Iris pigment epithelial cell (primary cell): ENCODE data around the gene NANOS2.

Source experiments
- DNase-seq: peaks from one replicate; pipeline ENCODE4 v3.0.0-alpha.2; 2011; ENCODE audit warnings: low read depth

The NANOS2 gene

DNA sequence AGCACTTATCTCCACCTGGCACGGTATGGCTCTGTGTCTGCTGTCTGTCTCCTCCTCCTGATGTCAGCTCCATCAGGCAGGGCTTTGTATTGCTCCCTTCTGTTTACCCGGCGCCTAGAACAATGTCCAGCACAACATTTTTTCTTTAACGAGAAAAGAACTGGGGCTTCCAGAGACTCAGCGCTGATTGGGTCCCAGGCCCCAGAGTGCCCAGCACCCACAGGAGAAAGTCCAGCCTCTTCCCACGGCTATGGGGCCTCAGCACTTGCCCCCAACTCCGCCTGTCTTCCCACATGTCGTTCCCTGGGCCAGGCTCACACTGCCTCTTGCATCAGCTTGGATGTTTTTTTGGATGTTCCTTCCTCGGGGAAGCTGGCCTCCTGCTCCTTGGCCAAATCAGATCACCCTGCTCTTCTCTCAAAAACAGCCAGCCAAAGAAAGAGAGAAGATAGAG lies 19.0 kb downstream of the NANOS2 start:
- no peak for DNase-seq

DNA sequence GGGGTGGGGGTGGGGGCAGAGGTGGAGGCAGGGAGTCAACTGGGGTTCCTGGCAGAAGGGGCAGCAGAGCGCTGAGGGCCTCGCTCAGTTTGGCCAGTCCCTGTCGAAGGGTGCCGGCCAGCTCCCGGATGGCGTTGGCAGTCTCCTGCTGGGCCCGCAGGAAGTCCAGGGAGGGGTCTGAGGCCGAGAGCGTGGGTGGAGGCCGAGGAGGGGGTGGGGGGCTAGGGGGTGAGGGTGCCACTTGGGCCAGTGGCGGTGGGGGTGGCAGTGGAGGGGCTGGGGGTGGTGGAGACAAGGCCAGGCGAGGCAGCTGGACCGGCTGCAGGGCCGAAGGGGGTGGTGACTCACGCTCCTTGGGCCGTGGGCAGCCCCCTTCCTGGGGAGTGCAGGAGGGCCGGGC lies 23.7 kb downstream of the NANOS2 start:
- DNase-seq: no peak

DNA sequence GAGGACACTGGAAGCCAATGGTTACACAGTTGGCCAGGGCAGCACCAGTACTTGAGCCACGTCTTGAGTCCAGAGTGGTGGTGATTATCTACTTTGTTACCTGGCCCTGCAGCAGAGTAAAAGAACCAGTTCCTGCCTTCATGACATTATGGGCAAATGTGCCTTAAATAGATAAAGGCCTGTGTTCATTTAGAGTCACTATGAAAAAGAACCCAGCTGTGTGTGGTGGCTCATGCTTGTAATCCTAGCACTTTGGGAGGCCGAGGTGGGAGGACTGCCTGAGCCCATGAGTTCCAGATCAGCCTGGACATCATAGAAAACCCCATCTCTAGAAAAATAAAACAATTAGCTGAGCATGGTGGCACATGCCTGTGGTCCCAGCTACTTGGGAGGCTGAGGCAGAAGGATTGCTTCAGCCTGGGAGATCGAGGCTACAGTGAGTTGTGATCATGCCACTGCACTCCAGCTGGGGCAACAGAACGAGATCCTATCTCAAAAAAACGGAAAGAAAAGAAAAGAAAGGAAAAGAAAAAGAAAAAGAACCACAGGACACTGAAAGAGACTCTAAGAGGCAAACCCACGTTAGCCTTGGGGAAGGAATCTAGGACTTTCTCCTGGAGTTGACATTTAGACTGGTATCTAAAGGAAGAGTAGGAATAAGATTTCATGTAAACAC lies 25.2 kb downstream of the NANOS2 start:
- DNase-seq: no peak

DNA sequence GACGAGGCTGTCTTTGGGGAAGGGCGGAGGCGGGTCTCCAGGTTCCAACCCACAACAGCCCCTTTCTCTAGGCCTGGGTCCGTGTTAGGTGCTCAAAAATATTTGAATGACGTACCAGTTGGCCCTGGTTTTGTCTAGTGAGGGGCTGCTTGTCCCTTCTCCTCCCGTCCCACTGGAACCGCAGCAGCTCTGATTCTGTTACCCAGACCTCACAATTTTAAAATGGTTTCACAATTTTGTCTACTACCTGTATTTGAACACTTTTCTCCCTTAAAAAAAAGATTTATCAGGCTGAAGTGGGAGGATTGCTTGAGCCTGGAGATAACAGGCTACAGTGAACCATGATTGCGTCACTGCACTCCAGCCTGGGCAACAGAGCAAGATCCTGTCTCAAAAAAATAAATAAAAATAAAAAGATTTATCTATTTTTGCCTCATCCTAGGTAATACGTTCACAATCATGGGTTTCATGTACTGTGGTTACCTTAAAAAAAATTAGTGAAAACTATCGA lies 27.3 kb downstream of the NANOS2 start:
- no peak for DNase-seq

DNA sequence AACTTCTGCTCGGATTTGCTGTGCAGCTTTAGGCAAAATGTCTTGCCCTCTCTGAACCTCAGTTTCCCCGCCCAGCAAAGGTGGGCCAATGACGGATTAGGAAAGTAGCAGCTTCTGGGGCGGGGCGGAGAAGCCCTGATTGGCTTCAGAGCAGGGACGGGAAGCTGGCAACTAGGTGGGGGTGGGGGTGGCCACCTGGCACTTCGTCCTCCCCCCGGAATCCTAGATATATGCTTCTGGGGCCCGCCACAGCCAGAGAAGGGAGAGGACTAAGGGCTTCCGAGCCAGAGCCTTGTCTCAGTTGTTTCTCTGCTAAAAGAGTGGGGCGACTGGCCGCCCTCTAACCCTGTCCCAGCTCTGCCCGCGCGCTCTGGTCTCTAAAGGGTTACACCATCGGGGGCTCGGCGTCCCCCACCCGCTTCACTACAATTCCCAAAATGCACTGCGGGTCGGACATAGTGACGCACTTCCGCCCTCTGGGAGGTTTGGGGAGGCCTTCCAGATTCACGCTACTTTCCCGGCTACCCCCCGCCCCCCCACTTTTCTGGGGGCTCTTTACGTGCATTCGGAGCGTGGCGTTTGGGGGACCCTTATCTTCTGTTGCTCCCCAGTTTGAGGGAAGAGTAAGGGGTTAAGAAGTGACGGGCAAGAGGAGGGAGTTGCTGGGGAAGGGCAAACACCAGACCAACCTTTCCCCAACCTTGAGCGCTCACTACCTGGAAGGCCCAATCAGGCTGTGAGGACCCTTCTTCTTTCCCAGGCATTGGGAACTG lies 28.0 kb downstream of the NANOS2 start:
- DNase-seq: peak; percentile 96

DNA sequence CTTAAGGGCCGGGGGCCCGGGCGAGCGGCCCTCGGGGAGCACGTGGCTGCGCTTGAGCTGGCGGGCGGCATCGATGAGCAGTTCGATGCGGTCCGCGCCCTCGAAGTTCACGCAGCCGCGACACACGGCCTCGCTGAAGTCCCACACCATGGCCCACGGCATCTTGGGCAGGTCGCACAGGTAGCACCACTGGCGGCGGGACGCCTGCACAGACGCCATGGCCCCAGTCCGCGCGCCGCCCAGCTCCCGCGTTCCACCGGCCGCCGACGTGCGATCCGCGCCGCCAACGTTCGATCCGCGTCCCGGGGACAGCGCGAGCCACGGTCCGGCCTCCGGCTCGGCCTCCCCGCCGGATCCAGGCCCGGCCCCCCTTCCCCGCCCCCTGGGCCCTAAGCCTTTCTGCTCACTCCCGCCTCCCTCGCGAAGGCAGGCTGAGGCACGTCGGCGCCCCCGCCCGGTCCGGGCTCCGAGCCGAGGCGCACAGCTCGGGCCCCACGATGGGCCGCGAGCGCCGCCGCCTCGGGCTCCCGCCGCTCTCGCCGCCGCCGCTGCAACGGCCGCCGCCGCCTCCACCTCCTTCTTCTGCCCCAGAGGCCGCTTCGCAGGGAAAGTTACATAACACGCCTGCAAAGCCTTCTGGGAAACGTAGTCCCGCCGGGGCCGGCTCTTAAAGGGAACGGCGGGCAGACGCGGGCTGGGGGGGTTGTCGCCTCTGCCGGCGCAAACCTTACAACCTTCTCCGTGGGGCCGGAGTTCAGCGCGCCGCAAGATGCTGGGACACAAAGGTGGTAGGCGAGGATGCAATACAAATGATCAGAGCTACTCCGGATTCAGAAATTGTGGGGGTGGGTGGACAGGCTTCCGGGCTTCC lies 28.8 kb downstream of the NANOS2 start, which contains the start of gene IRF2BP1:
IRF2BP1 (minus strand) TSS at position 586 of the 871 bp plus-strand sequence; CDS start at position 219, 367 bp downstream.
- DNase-seq: peak; percentile 96

DNA sequence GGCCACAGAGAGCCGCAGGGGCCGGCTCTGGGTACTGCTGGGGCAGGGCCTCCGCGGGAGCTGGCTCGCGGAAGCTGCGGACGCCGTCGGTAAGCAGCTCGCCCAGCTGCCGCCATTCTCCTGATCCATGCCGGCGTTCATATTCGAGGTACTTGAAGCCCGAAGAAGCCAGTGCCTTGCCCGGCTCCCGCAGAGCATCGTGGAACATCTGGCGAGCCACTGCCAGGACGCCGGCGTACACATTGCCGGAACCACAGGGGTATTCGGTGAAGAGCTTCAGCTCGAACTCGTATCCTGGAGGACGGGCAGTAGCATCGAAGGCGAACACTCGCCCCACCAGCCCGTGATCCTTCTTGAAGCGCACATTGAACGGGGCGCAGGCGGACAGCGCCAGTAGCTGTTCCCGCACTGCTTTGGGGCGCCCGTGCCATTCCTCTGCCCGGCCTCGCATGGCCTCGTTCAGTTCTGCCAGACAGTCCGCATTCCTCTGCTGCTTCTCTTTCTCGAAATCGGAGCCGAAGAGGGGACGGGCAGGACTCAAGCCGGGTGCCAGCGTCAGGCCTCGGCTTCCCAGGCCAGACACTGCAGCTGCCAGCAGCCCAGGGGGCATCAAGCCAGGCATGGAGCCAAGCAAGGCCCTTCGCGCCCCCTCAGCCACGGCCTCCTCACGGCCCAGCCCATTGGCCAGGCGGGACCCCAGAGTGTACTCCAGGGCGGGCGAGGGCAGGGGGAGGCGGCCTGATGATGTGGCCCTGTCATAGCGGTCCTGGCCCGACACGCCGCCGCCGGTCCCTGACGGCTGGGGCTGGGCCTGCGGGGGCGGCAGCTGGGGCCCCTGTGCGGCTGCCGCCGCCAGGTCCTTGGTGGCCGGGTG lies 29.7 kb downstream of the NANOS2 start:
- DNase-seq: no peak

DNA sequence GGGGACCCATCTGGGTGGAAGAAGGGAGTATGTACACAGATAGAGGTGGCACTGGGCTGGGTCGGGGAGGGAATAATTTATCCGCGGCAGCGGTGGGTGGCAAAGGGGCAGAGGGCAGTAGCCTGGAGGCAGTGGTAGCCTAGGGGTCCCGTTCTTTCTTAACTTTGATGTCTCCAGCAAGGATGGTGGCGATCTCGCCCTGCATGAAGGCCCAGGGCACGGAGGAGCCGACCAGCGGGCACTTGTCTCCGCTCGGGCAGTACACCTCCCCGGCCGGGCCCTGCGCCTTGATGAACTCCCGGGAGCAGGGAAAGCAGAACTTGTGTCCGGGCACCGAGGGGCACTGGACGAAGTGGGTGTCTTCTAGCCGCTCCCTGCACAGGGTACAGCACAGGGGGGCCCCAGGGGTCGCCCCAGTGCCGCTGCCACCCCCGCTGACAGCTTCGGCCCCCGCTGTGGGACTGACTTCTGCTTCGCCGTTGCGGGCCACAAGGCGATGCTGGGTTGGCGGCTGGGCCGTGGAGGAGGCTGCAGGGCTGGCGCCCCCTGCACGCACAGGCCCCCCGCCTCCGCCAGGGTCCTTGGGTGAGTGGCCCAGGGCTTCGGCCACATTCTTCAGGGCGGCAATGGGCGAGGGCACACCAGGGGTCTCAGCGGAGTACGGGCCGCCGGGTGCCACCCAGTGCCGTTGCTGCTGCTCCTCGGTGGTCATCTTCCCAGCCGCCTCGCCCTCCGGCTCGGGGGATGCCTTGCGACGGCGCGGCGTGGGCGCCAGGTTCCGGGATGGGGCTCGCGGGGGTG lies 30.5 kb downstream of the NANOS2 start:
- no peak for DNase-seq

DNA sequence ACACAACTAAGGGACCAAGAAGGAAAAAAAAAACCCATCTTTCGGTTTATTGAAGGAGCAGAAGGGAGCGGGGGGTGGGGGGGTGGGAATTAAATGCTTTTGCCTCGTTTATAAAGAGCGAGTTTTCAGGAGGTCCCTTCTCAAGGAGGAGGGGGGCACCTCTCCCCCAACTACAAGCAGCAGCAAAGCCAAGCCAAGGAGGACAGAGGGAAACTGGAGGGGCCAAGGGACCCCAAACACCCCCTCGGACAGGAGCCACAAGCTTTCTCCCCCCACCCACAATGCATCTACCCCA lies 31.0 kb downstream of the NANOS2 start:
- DNase-seq: no peak

DNA sequence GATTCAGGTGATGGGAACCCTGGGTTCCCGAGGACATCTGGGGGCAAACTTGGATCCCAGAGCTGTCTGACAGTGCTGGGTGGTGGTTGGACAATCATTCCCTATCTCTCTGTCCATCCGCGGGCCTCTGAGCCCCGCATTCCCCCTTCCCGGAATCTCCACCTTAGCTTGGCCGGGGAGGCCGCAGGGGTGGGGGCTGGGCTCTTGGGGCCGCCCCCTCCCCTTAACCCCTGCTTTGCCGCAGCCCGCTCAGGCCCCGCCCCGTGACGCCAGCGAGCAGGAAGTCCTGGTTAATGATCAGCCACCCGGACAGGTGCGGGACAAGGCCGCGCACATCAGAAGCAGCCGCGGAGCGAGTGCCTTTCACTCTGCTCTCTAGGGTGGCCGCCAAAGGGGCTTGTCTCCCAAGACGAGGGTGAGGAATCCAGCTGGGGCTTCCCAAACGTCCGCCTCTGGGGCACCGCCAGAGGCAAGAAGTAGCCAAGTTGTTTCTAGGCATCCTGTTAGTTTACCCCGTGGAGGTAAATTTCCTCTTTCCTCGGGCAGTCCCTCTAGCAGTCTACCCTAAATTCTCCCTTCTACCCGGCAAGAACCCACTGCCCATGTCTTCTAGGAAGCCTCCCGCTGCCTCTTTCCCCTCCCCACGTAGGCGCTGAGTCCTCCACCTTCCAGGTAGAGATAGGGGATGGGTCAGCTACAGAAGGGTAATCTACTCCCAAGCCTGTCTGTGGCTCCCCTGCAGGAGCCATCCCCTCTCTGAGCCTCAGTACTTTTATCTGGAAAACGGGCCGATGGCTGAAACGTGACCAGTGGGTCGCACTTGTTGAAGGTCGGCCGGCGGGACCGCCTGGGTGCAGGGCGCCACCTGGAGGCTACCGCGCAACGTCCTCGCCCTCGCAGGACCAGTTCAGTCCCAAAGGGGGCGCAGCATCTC lies 31.7 kb downstream of the NANOS2 start:
- peak; percentile 87 for DNase-seq

DNA sequence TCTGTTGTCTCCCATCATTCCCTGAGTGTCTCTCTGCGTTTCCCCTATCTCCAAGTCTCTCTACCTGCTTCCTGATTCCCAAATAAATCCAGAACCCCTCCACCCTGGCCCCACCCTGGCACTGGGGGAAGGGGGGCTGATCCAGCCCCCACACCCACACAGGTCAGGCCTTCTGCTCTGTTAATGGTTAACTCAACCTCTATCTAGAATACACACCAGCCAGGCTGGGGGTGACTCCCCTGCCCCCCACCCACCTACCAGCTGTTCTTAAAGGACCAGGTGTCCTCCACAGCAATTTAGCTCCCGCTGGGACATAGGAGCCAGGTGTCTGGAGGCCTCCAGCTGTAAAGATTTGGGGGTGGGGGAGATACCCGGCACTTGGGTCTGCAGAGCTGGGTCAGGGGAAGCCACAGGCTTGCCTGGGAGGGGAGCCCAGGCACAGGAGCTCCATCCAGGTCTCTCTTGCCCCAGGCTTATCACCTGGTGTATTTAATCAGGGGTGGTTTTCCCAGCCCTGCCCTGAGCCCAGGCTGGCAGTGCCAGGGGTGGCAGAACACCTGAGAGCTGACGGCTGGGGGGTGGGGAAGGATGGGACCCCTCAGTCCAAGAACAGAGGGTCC lies 32.6 kb downstream of the NANOS2 start:
- DNase-seq: no peak

DNA sequence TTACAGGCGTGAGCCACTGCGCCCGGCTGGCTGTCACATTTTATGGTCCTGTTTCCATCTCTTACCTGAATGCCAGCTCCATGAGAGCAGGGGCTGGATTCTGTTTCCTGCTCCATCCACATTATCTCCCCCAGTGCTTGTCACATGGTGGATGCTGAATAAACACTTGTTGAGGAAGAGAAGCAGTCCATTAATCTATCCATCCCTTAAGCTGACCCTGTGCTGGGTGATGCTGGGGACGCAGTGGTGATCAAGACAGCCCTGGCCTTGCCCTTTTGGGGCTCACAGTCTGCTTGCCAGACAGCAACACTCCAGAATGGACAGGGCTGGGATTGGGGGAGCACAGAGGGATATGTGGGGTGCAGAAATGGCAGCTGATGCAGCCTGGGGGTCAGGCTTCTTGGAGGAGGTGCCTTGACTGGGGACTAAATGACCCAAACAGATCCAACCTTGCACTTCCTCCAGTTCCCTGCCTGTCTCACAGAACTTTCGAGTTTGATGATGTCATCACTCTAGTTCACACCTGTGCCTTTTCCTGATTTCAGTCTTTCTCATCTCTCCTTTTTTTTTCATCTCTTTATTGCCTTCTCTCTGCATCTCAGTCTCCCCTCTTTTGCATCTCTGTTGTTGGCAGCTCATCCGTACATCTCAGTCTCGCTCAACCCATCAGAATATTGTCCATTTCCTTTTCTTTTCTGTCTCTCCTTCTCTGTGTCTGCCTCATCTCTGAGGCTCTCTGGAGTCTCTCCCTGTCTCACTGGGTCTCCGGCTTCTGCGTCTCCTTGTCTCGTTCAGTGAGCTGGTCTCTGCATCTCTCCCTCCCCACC lies 33.3 kb downstream of the NANOS2 start:
- DNase-seq: no peak

DNA sequence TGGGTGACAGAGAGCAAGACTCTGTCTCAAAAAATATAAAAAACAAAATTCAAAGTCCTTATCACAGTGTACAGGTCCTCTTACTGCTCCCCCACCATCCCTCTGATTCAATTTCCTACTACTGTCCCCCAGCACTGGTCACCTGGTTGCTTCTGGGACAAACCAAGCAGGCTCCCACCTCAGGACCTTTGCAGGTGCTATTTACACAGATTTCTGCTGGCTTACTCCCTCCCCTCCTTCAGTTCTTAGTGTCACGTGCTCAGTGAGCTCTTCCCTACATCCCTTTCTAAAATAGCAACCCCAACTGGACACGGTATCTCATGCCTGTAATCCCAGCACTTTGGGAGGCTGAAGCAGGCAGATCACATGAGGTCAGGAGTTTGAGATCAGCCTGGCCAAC lies 34.6 kb downstream of the NANOS2 start:
- no peak for DNase-seq

DNA sequence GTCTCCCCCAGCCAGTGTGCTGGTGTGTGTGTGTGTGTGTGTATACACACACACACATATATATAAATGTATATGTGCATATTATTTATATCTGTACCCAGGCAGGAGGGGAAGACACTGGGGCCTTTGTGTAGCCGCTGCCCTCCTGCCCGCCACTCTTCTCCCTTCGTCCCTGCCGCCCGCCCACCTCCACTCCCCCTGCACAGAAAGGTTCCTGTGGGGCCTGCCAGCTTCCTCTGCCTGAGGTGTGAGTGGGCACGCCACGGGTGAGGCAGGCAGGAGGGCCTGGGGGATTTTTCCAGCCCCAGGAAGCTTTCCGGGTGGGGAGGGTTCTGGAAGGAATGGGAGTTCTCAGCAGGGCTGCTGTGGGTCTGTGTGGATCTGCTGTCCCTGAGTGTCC lies 35.5 kb downstream of the NANOS2 start:
- DNase-seq: no peak

DNA sequence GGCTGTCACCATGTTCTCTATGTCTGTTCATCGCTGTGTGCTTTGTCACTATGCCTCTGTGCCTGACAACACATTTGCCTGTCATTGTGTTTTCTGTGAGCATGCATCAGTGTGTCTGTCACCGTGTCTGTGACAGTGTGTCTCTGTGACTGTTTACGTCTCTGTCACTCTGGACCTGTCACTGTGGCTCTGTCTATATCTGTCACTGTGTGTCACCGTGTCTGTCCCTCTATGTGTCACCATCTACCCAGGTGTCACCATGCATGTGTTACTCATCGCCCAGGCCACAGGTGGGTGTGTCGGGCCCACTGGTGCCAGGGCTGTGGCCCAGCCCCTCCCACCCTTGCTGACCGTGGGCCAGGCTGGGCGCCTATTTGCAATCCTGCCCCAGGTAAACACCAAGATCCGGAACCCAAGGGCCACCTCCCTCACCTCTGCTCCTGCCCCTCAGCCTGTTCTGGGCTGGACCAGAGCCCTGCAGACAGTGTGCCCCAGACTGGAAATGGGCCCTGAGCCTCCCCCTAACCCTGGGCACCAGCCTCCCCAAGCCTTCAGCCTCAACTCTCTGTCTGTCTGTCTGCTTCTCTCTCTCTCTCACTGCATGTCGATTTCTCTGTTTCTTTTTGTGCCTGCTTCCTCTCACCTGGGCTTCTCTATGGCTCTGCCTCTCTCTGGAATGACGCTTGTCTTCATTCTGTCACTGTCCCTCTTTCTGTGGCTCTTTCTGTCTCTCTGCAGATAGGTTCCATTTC lies 36.4 kb downstream of the NANOS2 start:
- no peak for DNase-seq

DNA sequence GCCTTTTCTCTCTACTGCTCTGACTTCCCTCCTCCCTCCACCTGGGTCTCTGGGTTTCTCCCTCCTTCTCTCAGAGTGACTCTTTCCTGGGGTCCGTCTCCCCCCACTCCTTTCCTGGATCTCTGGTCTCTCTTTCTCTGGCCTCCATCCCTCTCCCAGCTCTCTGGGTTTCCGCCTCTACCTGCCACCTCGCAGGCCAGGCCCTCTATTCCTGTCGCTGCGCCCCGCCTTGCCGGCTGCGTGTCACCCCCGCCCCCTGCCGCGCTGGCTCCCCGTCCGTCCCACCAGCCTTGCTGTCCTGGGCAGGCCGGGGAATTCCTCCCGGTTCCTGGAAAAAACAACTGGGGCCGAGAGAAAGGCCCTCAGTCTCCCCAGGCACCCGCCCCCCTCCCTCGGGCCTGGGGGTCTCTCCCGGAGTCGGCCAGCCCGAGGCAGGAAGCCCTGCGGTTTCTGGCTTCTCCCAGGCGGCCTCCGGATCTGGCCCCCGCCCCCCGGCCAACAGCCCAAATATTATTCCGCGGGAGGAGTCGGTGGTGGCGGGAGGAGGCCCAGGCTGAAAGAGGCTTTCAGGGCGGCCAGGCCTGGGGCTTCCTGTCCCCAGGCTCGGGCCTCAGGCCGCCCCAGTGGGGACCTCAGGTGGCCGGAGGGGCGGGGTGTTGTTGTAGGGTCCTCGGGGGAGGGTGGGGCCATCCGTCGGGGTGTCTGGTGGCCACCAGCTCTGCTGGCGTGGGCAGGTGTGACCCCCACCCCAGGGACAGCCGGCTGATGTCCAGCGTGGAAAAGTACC lies 38.0 kb downstream of the NANOS2 start:
- no peak for DNase-seq

DNA sequence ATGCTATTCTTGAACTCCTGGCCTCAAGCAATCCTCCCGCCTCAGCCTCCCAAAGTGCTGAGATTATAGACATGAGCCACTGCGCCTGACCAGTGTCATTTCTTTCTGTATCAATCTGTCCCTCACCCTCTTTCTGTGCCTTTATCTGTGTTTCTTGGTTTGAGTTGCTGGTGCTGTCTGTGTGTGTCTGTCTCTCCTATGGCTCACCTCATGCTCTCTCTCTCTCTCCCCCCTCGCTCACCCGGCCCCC lies 38.5 kb downstream of the NANOS2 start:
- no peak for DNase-seq
